MCF 10A (cell line): Measurements from ENCODE around the gene PDE1A. TPM values are rescaled to one million over a fixed set of nuclear protein-coding genes. Genes with fewer than 3 reads are reported as not detected.

Experiments used
- BruUV-seq: library from RNA; stranded (reverse); fragments of 400-500 nt; replicated peaks from 2 replicates; lab custom pipeline; 2021; lab: Mats Ljungman, UMichigan
- CTCF ChIA-PET: fragments of 300-600 bp; sonication (Branson Sonifier 250); formaldehyde crosslinking; extraction: SDS; loops from one replicate; lab custom pipeline; 2021; ENCODE audit warnings: antibody characterized with exemption, inconsistent platforms; lab: Yijun Ruan, JAX
- POLR2A ChIA-PET: fragments of 300-600, 350-650 bp; sonication (Branson Sonifier 250); formaldehyde crosslinking; extraction: SDS; loops from one replicate; lab custom pipeline; 2020; ENCODE audit warnings: antibody characterized with exemption, inconsistent platforms; lab: Yijun Ruan, JAX
- DNase-seq: peaks from one replicate; pipeline ENCODE4 v3.0.0-alpha.2; 2018; ENCODE audit not compliant: unreplicated experiment
- H3K27ac Mint-ChIP-seq: one replicate; pipeline ENCODE4 v1.8.0; 2022; ENCODE audit warnings: mild to moderate bottlenecking, low read depth, mixed read lengths; ENCODE audit not compliant: unreplicated experiment
- H3K27me3 Mint-ChIP-seq: one replicate; pipeline ENCODE4 v1.8.0; 2022; ENCODE audit warnings: mixed read lengths; ENCODE audit not compliant: insufficient read depth, unreplicated experiment
- H3K36me3 Mint-ChIP-seq: one replicate; pipeline ENCODE4 v1.8.0; 2022; ENCODE audit warnings: mild to moderate bottlenecking, moderate library complexity, mixed read lengths; ENCODE audit not compliant: insufficient read depth, unreplicated experiment
- H3K4me1 Mint-ChIP-seq: one replicate; pipeline ENCODE4 v1.8.0; 2022; ENCODE audit warnings: mixed read lengths; ENCODE audit not compliant: insufficient read depth, unreplicated experiment
- H3K4me3 Mint-ChIP-seq: one replicate; pipeline ENCODE4 v1.8.0; 2022; ENCODE audit warnings: mild to moderate bottlenecking, moderate library complexity, mixed read lengths; ENCODE audit not compliant: unreplicated experiment
- H3K9me3 Mint-ChIP-seq: one replicate; pipeline ENCODE4 v1.8.0; 2022; ENCODE audit warnings: mixed read lengths; ENCODE audit not compliant: unreplicated experiment
- intact Hi-C: fragments of 100-400 bp; cut with micrococcal nuclease; formaldehyde crosslinking; loops from 2 replicates; pipeline ENCODE4 v1.14.1; 2022
- total RNA-seq: library from RNA; stranded (reverse); gene quantifications from 2 replicates; pipeline ENCODE4 v1.2.3, GENCODE V29; 2022
- TF ChIP-seq, protein P1 (sequence below): fragments of 200-600 bp; IDR thresholded peaks from one replicate; pipeline ENCODE4 v1.8.0; 2022; ENCODE audit warnings: antibody characterized with exemption, mild to moderate bottlenecking; ENCODE audit not compliant: unreplicated experiment

The PDE1A gene
- total RNA-seq, 1 experiment from 2014 or later = 0.30 TPM

DNA sequence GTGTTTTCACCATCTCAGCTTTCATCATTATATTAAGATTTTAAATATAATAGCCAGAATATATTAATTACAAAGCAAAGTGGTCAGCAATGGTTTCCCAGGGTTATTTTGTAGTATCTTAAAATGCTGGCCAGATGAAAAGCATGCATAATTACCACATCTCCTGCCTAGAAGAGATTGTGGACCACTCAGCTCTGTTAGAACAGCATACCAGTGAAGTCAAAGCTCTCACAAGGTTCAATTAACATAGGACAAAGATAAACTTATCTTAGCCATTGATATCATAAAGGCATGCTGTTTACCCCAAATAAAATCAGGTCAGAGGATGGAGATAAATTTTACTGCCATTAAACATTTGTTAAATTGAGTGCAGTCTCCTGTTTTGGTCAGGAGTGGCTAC, 19.3 kb upstream of the PDE1A start:
- TF ChIP-seq, protein P1, sequence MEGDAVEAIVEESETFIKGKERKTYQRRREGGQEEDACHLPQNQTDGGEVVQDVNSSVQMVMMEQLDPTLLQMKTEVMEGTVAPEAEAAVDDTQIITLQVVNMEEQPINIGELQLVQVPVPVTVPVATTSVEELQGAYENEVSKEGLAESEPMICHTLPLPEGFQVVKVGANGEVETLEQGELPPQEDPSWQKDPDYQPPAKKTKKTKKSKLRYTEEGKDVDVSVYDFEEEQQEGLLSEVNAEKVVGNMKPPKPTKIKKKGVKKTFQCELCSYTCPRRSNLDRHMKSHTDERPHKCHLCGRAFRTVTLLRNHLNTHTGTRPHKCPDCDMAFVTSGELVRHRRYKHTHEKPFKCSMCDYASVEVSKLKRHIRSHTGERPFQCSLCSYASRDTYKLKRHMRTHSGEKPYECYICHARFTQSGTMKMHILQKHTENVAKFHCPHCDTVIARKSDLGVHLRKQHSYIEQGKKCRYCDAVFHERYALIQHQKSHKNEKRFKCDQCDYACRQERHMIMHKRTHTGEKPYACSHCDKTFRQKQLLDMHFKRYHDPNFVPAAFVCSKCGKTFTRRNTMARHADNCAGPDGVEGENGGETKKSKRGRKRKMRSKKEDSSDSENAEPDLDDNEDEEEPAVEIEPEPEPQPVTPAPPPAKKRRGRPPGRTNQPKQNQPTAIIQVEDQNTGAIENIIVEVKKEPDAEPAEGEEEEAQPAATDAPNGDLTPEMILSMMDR = no peak
- CTCF ChIA-PET = interaction anchor here (0.6 kb wide), 1 partner anchor 28 kb away, joined by 3 read pairs; no protein-coding TSS in a partner anchor
- no peak for DNase-seq
- BruUV-seq = no TSS peak
- intact Hi-C loops = no loop called here
- Mint-ChIP-seq H3K27ac (no peak overlapping the region), H3K4me1 (peaks cover 7% of the 10 kb centered on the region), H3K27me3 (no peaks in the 10 kb centered on the region), H3K36me3 (peaks cover 14% of the 10 kb centered on the region), H3K9me3 (no peaks in the 10 kb centered on the region), H3K4me3 (no peak overlapping the region)
- POLR2A ChIA-PET = no interaction called here

DNA sequence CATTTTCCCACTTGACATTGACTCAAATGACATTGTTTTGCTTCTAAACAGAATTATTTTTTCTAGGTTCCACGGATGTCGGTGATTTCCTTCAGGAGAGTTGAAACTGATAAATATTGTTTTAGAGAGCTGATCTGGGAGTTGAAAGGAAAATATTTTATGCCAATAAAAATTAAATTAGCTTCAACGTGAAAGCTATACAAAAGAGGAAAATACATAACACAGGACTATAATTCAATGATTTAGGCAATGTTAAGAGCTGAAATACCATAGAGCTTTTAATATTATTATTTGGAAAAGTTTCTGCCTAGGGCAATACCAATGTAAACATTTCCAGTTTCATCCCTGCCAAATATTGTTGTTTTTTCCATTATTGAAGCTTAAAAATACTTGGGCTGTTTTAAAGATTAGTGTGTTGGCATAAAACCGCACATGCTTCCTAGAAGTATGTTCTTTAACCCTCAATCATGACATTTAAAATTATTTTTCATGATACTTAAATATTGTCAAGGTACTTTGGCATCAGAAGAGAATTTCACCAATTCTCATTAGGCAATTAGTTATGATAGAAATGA, 18.6 kb upstream of the PDE1A start:
- ChIA-PET POLR2A (no interaction called here), CTCF (interaction anchor here (0.6 kb wide), 1 partner anchor 19 kb away, joined by 3 read pairs; no protein-coding TSS in a partner anchor)
- Mint-ChIP-seq H3K9me3 (no peaks in the 10 kb centered on the region), H3K36me3 (peaks cover 14% of the 10 kb centered on the region), H3K4me1 (peaks cover 7% of the 10 kb centered on the region), H3K27ac (no peak overlapping the region), H3K27me3 (no peaks in the 10 kb centered on the region), H3K4me3 (no peak overlapping the region)
- TF ChIP-seq, protein P1 = no peak
- BruUV-seq = no TSS peak
- peak; percentile 26 for DNase-seq
- intact Hi-C loops = no loop called here

DNA sequence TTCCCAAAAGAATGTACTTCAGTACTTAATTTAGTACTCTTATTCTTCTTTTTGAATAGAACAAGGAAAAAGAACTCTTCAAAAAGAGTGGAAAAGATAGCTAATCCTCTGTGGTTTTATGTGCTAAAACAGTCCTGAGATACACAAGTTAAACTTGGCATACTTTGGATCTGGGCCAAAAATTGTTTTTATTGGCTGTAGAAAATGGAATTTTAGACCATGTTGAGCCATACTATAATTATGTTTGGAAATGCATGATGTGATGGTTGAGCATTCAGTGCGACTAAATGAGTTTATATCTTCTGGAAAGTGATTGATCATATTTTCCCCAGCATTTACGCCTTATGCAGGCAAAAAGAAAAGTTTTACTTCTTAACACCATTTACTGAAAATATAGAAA, 18.0 kb upstream of the PDE1A start:
- intact Hi-C loops = no loop called here
- no peaks in the 10 kb centered on the region for H3K9me3 Mint-ChIP-seq
- ChIA-PET POLR2A (no interaction called here), CTCF (interaction anchor here (0.6 kb wide), 1 partner anchor 19 kb away, joined by 3 read pairs; no protein-coding TSS in a partner anchor)
- H3K27me3 Mint-ChIP-seq = no peaks in the 10 kb centered on the region
- BruUV-seq = no TSS peak
- DNase-seq = peak; percentile 64
- H3K4me1 Mint-ChIP-seq = peaks cover 7% of the 10 kb centered on the region
- peaks cover 14% of the 10 kb centered on the region for H3K36me3 Mint-ChIP-seq
- TF ChIP-seq, protein P1 = no peak
- no peak overlapping the region for H3K4me3 Mint-ChIP-seq
- no peak overlapping the region for H3K27ac Mint-ChIP-seq

DNA sequence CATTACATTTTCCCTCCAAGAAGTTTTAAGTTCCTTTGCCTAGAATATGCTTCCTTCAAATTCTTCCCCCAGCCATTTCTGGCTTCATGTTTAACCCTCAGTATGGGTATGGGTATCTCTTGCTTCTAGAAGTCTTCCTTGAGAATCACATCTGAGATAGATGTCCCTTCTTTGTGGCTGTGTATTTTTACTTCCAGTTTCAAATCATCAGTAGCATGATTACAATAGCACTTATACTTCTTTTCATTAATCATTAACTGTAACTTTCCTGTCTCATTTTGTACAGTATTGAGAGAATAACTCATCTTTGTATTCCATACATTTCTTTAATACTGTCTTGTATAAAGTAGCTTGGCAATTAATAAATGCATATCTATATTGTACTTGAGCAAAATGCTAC, 17.3 kb upstream of the PDE1A start:
- Mint-ChIP-seq H3K4me3 (no peak overlapping the region), H3K27ac (no peak overlapping the region), H3K4me1 (peaks cover 7% of the 10 kb centered on the region), H3K36me3 (peaks cover 11% of the 10 kb centered on the region), H3K9me3 (no peaks in the 10 kb centered on the region), H3K27me3 (no peaks in the 10 kb centered on the region)
- DNase-seq = no peak
- BruUV-seq = no TSS peak
- intact Hi-C loops = no loop called here
- TF ChIP-seq, protein P1 = no peak
- POLR2A ChIA-PET = no interaction called here
- CTCF ChIA-PET = no interaction called here
